Naive B cell (primary cell): ENCODE results near the gene CLK2. TPM values are rescaled to one million over a fixed set of nuclear protein-coding genes. Genes with fewer than 3 reads are reported as not detected.
"Not testable (repeated sequence)": the region's sequence is repeated elsewhere in the genome, so short reads cannot be mapped to it uniquely, and the experiment has no call there.

Experiments used
- ATAC-seq, 2 donors: fragments of 150-1000 bp; cut with Tn5 transposase; 2 replicates each; pipeline ENCODE4 v1.10.0; 2021; ENCODE audit warnings: low read depth in 2 of 2, mild to moderate bottlenecking in 2 of 2, moderate library complexity in 2 of 2
- DNase-seq: peaks from one replicate; pipeline ENCODE4 v3.0.0; 2022
- H3K27ac Mint-ChIP-seq, 6 donors: one replicate each; pipeline ENCODE4 v1.8.0; 2020 to 2022; ENCODE audit warnings: mild to moderate bottlenecking in 6 of 6, mixed read lengths in 6 of 6, moderate library complexity in 5 of 6, inconsistent platforms in 2 of 6
- H3K27me3 Mint-ChIP-seq, 3 donors: one replicate each; pipeline ENCODE4 v1.8.0; 2021 to 2022; ENCODE audit warnings: mixed read lengths in 3 of 3, mild to moderate bottlenecking in 1 of 3
- H3K36me3 Mint-ChIP-seq, 2 donors: one replicate each; pipeline ENCODE4 v1.8.0; 2020 to 2022; ENCODE audit warnings: mixed read lengths in 2 of 2, inconsistent platforms in 1 of 2, mild to moderate bottlenecking in 1 of 2
- H3K4me1 Mint-ChIP-seq, 3 donors: one replicate each; pipeline ENCODE4 v1.8.0; 2020 to 2022; ENCODE audit warnings: mixed read lengths in 3 of 3, inconsistent platforms in 1 of 3, mild to moderate bottlenecking in 1 of 3, moderate library complexity in 1 of 3
- H3K4me3 Mint-ChIP-seq, 8 donors: one replicate each; pipeline ENCODE4 v1.8.0; 2020 to 2022; ENCODE audit warnings: mild to moderate bottlenecking in 8 of 8, mixed read lengths in 8 of 8, moderate library complexity in 8 of 8, inconsistent platforms in 2 of 8
- H3K9me3 Mint-ChIP-seq, 7 donors: one replicate each; pipeline ENCODE4 v1.8.0; 2020 to 2022; ENCODE audit warnings: mixed read lengths in 7 of 7, mild to moderate bottlenecking in 5 of 7, inconsistent platforms in 2 of 7, moderate library complexity in 1 of 7
- polyA plus RNA-seq, 6 donors: library from polyadenylated mRNA; unstranded; fragments of 300-500 nt; fragmentation: Illumina TruSeq; gene quantifications; one replicate each; pipeline ENCODE4 v1.2.3, GENCODE V29; 2021; ENCODE audit warnings: low read depth in 6 of 6

CLK2 gene
- polyA plus RNA-seq, 6 donors from 2014 or later, result 11.6 to 28.2 (median 18.1) TPM

GRCh38 chr1:155219592-155220031, 53.7 kb downstream of the CLK2 start:
- no peak overlapping the region for H3K27ac Mint-ChIP-seq
- no peak for DNase-seq
- H3K4me3 Mint-ChIP-seq, result no peak overlapping the region
- no peaks in the 10 kb centered on the region for H3K36me3 Mint-ChIP-seq
- ATAC-seq, result no peak
- no peaks in the 10 kb centered on the region for H3K9me3 Mint-ChIP-seq
- H3K4me1 Mint-ChIP-seq, result peaks cover 12 to 26% (median 14%) of the 10 kb centered on the region in 3 donors
- no peaks in the 10 kb centered on the region for H3K27me3 Mint-ChIP-seq

- Mint-ChIP-seq H3K27me3 (no peaks in the 10 kb centered on the region), H3K4me1 (peaks cover 7 to 20% (median 10%) of the 10 kb centered on the region in 3 donors), H3K4me3 (no peak overlapping the region), H3K27ac (no peak overlapping the region), H3K36me3 (no peaks in the 10 kb centered on the region), H3K9me3 (no peaks in the 10 kb centered on the region)
- DNase-seq (no peak), ATAC-seq (no peak)
These were observed 54.3 kb downstream of the CLK2 start for GRCh38 chr1:155218854-155219591.

GRCh38 chr1:155214702-155215101, 58.6 kb downstream of the CLK2 start:
- not testable (repeated sequence) for ATAC-seq

More at GRCh38 chr1:155214702-155215101, 58.6 kb downstream of the CLK2 start:
- not testable (repeated sequence) for H3K27me3 Mint-ChIP-seq, H3K27ac Mint-ChIP-seq, H3K4me3 Mint-ChIP-seq, H3K36me3 Mint-ChIP-seq, H3K4me1 Mint-ChIP-seq, H3K9me3 Mint-ChIP-seq, DNase-seq

Other genes with a start within 250 kb of the CLK2 start
- not detected for gene DCST2, start 239.7 kb downstream of the CLK2 start, polyA plus RNA-seq
- not detected for gene DCST1, start 239.7 kb downstream of the CLK2 start, polyA plus RNA-seq
- gene ADAM15, start 222.2 kb downstream of the CLK2 start, polyA plus RNA-seq, result 1 to 10 TPM; 2.8 to 8.8 (median 7.0) TPM
- 1 to 10 TPM in 5 of 6 donors, not detected in 1; 2.6 to 6.0 (median 3.3) TPM for gene EFNA4, start 209.8 kb downstream of the CLK2 start, polyA plus RNA-seq
- gene EFNA3, start 194.7 kb downstream of the CLK2 start, polyA plus RNA-seq, result 1 to 10 TPM in 3 of 6 donors, under 1 TPM in 2, not detected in 1; 0.54 to 2.9 (median 2.1) TPM
- gene EFNA1, start 145.6 kb downstream of the CLK2 start, polyA plus RNA-seq, result under 1 TPM in 3 of 6 donors, not detected in 3; 0.18 to 0.82 (median 0.56) TPM
- 100 to 1,000 TPM; 152 to 273 (median 201) TPM for gene SLC50A1, start 137.7 kb downstream of the CLK2 start, polyA plus RNA-seq
- gene DPM3, start 133.0 kb downstream of the CLK2 start, polyA plus RNA-seq, result 100 to 1,000 TPM in 1 of 6 donors, 10 to 100 TPM in 5; 77.4 to 100 (median 90.5) TPM
- 100 to 1,000 TPM; 340 to 379 (median 354) TPM for gene KRTCAP2, start 100.2 kb downstream of the CLK2 start, polyA plus RNA-seq
- under 1 TPM in 2 of 6 donors, not detected in 4; 0.13 to 0.35 TPM for gene TRIM46, start 99.7 kb downstream of the CLK2 start, polyA plus RNA-seq
- gene THBS3, start 65.6 kb downstream of the CLK2 start, polyA plus RNA-seq, result 1 to 10 TPM; 1.1 to 3.9 (median 2.2) TPM
- 10 to 100 TPM; 35.5 to 49.1 (median 42.0) TPM for gene MTX1, start 64.8 kb downstream of the CLK2 start, polyA plus RNA-seq
- 1 to 10 TPM in 3 of 6 donors, under 1 TPM in 3; 0.54 to 1.7 (median 1.2) TPM for gene ENTREP3, start 18.0 kb downstream of the CLK2 start, polyA plus RNA-seq
- gene SCAMP3, start 11.1 kb downstream of the CLK2 start, polyA plus RNA-seq, result 100 to 1,000 TPM; 100 to 142 (median 125) TPM
- under 1 TPM in 2 of 6 donors, not detected in 4; 0.08 to 0.33 TPM for gene HCN3, start 4.0 kb upstream of the CLK2 start, polyA plus RNA-seq
- gene PKLR, start 27.9 kb upstream of the CLK2 start, polyA plus RNA-seq, result not detected
- gene FDPS, start 35.4 kb upstream of the CLK2 start, polyA plus RNA-seq, result 100 to 1,000 TPM in 5 of 6 donors, 10 to 100 TPM in 1; 99.4 to 187 (median 117) TPM
- gene RUSC1, start 47.4 kb upstream of the CLK2 start, polyA plus RNA-seq, result 1 to 10 TPM in 5 of 6 donors, not detected in 1; 3.4 to 6.5 (median 5.0) TPM